ENCODE results near the gene OPN3.
"Not testable (repeated sequence)": the region's sequence is repeated elsewhere in the genome, so short reads cannot be mapped to it uniquely, and the experiment has no call there.

OPN3 gene

GRCh38 chr1:241640149-241640866 lies at the start of gene OPN3, which contains the start of gene CHML:
Gene OPN3, minus strand, starts transcription at chr1:241640369. Its CDS starts 115 bp downstream, at chr1:241640254.
Gene CHML, minus strand, starts transcription at chr1:241640369. Its CDS starts 4,603 bp downstream, at chr1:241635766.
- DNase-seq (ENCODE audit: low read depth) = peak; percentile 90

GRCh38 chr1:241688940-241689368 lies 48.8 kb upstream of the OPN3 start:
- DNase-seq (ENCODE audit: low read depth) = no peak

- no peak for DNase-seq (ENCODE audit: low read depth)
Observed at GRCh38 chr1:241684108-241684507, 43.9 kb upstream of the OPN3 start.

GRCh38 chr1:241682921-241683320 lies 42.8 kb upstream of the OPN3 start:
- DNase-seq (ENCODE audit: low read depth) = no peak

- DNase-seq (ENCODE audit: low read depth) = not testable (repeated sequence)
Observed at GRCh38 chr1:241681861-241682448, 41.8 kb upstream of the OPN3 start.

GRCh38 chr1:241679961-241680360 lies 39.8 kb upstream of the OPN3 start:
- DNase-seq (ENCODE audit: low read depth) = no peak

- no peak for DNase-seq (ENCODE audit: low read depth)
Observed at GRCh38 chr1:241679404-241679803, 39.2 kb upstream of the OPN3 start.

- no peak for DNase-seq (ENCODE audit: low read depth)
Observed at GRCh38 chr1:241678536-241678935, 38.4 kb upstream of the OPN3 start.

GRCh38 chr1:241677201-241677600 lies 37.0 kb upstream of the OPN3 start:
- peak; percentile 15 for DNase-seq (ENCODE audit: low read depth)

- DNase-seq (ENCODE audit: low read depth) = no peak
Observed at GRCh38 chr1:241675983-241676382, 35.8 kb upstream of the OPN3 start.

GRCh38 chr1:241674805-241675384 lies 34.7 kb upstream of the OPN3 start:
- no peak for DNase-seq (ENCODE audit: low read depth)

- no peak for DNase-seq (ENCODE audit: low read depth)
Observed at GRCh38 chr1:241672301-241672700, 32.1 kb upstream of the OPN3 start.

- no peak for DNase-seq (ENCODE audit: low read depth)
Observed at GRCh38 chr1:241666419-241666818, 26.2 kb upstream of the OPN3 start.

GRCh38 chr1:241660424-241660972 lies 20.3 kb upstream of the OPN3 start:
- DNase-seq (ENCODE audit: low read depth) = no peak

GRCh38 chr1:241659016-241659415 lies 18.8 kb upstream of the OPN3 start:
- DNase-seq (ENCODE audit: low read depth) = not testable (repeated sequence)

GRCh38 chr1:241658081-241658793 lies 18.1 kb upstream of the OPN3 start:
- no peak for DNase-seq (ENCODE audit: low read depth)

GRCh38 chr1:241654641-241655040 lies 14.5 kb upstream of the OPN3 start:
- no peak for DNase-seq (ENCODE audit: low read depth)

GRCh38 chr1:241654019-241654418 lies 13.8 kb upstream of the OPN3 start:
- no peak for DNase-seq (ENCODE audit: low read depth)

- no peak for DNase-seq (ENCODE audit: low read depth)
Observed at GRCh38 chr1:241652012-241652411, 11.8 kb upstream of the OPN3 start, which contains the start of gene WDR64. Gene WDR64, plus strand, starts transcription at chr1:241652281. Its CDS starts 204 bp downstream, at chr1:241652485.

GRCh38 chr1:241648159-241648558 lies 8.0 kb upstream of the OPN3 start:
- DNase-seq (ENCODE audit: low read depth) = no peak

- no peak for DNase-seq (ENCODE audit: low read depth)
Observed at GRCh38 chr1:241647658-241648057, 7.5 kb upstream of the OPN3 start.

- no peak for DNase-seq (ENCODE audit: low read depth)
Observed at GRCh38 chr1:241646201-241646600, 6.0 kb upstream of the OPN3 start.
